Loucy (cell line): Measurements from ENCODE around the gene SLC22A16.

ENCODE experiments used
- H2AFZ ChIP-seq: fragments of 200-600 bp; sonication (generic); 2 replicates; pipeline ENCODE4 v1.6.0; 2016; ENCODE audit warnings: antibody characterized with exemption, mild to moderate bottlenecking, low read length, moderate library complexity
- H3F3A ChIP-seq: fragments of 200-600 bp; 2 replicates; pipeline ENCODE4 v1.6.0; 2016; ENCODE audit warnings: antibody characterized with exemption, low read depth, mild to moderate bottlenecking
- H3K27me3 ChIP-seq: fragments of 200-600 bp; sonication (generic); 2 replicates; pipeline ENCODE4 v1.6.1; 2014; ENCODE audit warnings: low read length, mild to moderate bottlenecking; ENCODE audit not compliant: insufficient read depth, poor library complexity, severe bottlenecking
- H3K36me3 ChIP-seq: fragments of 200-600 bp; sonication (generic); 2 replicates; pipeline ENCODE4 v1.6.1; 2016; ENCODE audit warnings: low read length; ENCODE audit not compliant: insufficient read depth
- H3K4me1 ChIP-seq: fragments of 200-600 bp; sonication (generic); 2 replicates; pipeline ENCODE4 v1.5.1; 2014; ENCODE audit warnings: low read length, mild to moderate bottlenecking; ENCODE audit not compliant: insufficient read depth, poor library complexity, severe bottlenecking
- H3K4me2 ChIP-seq: fragments of 200-600 bp; sonication (generic); 2 replicates; pipeline ENCODE4 v1.6.0; 2014; ENCODE audit warnings: antibody characterized with exemption, low read length, low read depth, mild to moderate bottlenecking; ENCODE audit not compliant: poor library complexity, severe bottlenecking
- H3K4me3 ChIP-seq: fragments of 200-600 bp; sonication (generic); 2 replicates; pipeline ENCODE4 v1.5.1; 2014; ENCODE audit warnings: low read length, mild to moderate bottlenecking, mixed read lengths; ENCODE audit not compliant: poor library complexity, severe bottlenecking
- H3K79me2 ChIP-seq: fragments of 200-600 bp; sonication (generic); 2 replicates; pipeline ENCODE4 v1.6.1; 2014; ENCODE audit warnings: low read length; ENCODE audit not compliant: insufficient read depth
- H3K9ac ChIP-seq: fragments of 200-600 bp; sonication (generic); 2 replicates; pipeline ENCODE4 v1.6.0; 2014; ENCODE audit warnings: mild to moderate bottlenecking, low read depth, low read length, moderate library complexity; ENCODE audit not compliant: poor library complexity, severe bottlenecking
- H3K9me2 ChIP-seq: fragments of 200-600 bp; sonication (generic); replicated peaks from 2 replicates; pipeline ENCODE4 v1.6.1; 2016; ENCODE audit warnings: low read depth, low read length, mixed read lengths
- H3K9me3 ChIP-seq: fragments of 200-600 bp; sonication (generic); 2 replicates; pipeline ENCODE4 v1.6.1; 2014; ENCODE audit warnings: mild to moderate bottlenecking, antibody characterized with exemption, low read length, low read depth; ENCODE audit not compliant: insufficient read depth
- H4K20me1 ChIP-seq: fragments of 200-600 bp; sonication (generic); 2 replicates; pipeline ENCODE4 v1.6.0; 2014; ENCODE audit warnings: antibody characterized with exemption, low read length, mild to moderate bottlenecking; ENCODE audit not compliant: insufficient read depth, poor library complexity, severe bottlenecking
- EZH2phosphoT487 ChIP-seq: fragments of 200-600 bp; IDR thresholded peaks from 2 replicates; pipeline ENCODE4 v1.6.1; 2018; ENCODE audit warnings: antibody characterized with exemption, mild to moderate bottlenecking, moderate library complexity, borderline replicate concordance
- TF ChIP-seq, protein P1 (sequence below): fragments of 200-600 bp; sonication (generic); conservative IDR thresholded peaks from 2 replicates; pipeline ENCODE4 v1.5.1; 2014; ENCODE audit warnings: mild to moderate bottlenecking, antibody characterized with exemption, low read length

The SLC22A16 gene

DNA sequence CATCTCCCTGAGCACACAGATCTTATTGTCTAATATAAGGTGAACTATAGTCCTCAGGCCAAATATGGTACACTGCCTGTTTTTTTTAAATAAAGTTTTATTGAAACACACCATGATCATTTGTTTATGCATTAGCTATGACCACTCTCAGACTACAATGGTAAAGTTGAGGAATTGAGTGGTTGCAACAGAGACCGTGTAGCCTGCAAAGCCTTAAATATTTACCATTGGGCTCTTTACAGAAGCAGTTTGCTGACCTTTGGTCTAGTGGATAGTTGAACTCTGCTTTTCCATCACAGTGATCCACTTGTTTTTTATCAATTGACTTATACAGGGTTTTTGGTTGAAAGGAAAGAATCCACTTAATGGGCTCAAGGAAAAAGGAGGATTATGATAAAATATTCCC lies 91.0 kb downstream of the SLC22A16 start:
- Histone ChIP-seq H3K79me2 (no peaks in the 10 kb centered on the region), H3K9me3 (no peaks in the 10 kb centered on the region), H3K27me3 (no peaks in the 10 kb centered on the region), H3K9me2 (no peaks in the 10 kb centered on the region), H3K4me3 (no peak overlapping the region), H3K9ac (no peak overlapping the region), H2AFZ (no peak overlapping the region), H4K20me1 (no peaks in the 10 kb centered on the region), H3F3A (peaks cover 11% of the 10 kb centered on the region; the same call in 1 of the 2 replicates), H3K36me3 (no peaks in the 10 kb centered on the region), H3K4me2 (no peak overlapping the region), H3K4me1 (peaks cover 43% of the 10 kb centered on the region)
- no peak for TF ChIP-seq EZH2phosphoT487
- TF ChIP-seq, protein P1, sequence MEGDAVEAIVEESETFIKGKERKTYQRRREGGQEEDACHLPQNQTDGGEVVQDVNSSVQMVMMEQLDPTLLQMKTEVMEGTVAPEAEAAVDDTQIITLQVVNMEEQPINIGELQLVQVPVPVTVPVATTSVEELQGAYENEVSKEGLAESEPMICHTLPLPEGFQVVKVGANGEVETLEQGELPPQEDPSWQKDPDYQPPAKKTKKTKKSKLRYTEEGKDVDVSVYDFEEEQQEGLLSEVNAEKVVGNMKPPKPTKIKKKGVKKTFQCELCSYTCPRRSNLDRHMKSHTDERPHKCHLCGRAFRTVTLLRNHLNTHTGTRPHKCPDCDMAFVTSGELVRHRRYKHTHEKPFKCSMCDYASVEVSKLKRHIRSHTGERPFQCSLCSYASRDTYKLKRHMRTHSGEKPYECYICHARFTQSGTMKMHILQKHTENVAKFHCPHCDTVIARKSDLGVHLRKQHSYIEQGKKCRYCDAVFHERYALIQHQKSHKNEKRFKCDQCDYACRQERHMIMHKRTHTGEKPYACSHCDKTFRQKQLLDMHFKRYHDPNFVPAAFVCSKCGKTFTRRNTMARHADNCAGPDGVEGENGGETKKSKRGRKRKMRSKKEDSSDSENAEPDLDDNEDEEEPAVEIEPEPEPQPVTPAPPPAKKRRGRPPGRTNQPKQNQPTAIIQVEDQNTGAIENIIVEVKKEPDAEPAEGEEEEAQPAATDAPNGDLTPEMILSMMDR = no peak

DNA sequence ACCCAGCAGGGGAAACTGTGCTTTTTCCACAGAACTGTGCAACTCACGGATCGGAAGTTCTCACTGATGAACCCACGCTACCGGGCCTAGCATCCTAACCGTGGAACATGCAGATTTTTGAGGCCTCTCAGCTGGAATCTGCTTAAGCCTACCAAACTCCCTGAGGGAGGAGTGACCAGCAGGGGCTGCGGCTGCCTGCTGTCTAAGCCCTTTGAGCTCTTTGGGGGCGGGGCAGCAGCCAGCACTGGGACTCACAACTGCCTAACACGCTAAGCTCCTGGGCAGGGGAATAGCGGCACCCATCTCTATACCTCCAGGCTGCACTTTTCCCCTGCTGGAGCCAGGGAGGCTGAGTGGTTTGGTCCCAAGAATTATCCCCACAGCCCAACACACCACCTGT lies 97.9 kb downstream of the SLC22A16 start:
- Histone ChIP-seq H3K4me3 (no peak overlapping the region), H3K36me3 (no peaks in the 10 kb centered on the region), H3K9me2 (no peaks in the 10 kb centered on the region), H3K4me2 (no peak overlapping the region), H3K9ac (no peak overlapping the region), H3K9me3 (no peaks in the 10 kb centered on the region), H3K4me1 (no peaks in the 10 kb centered on the region), H3F3A (no peaks in the 10 kb centered on the region), H4K20me1 (no peaks in the 10 kb centered on the region), H3K79me2 (no peaks in the 10 kb centered on the region), H2AFZ (no peak overlapping the region), H3K27me3 (no peaks in the 10 kb centered on the region)
- TF ChIP-seq EZH2phosphoT487 = no peak
- TF ChIP-seq, protein P1 = no peak
